Stimulated activated CD8-positive, alpha-beta memory T cell treated with anti-CD3 and anti-CD28 coated beads, Interleukin-12 subunit alpha, Interleukin-12 subunit beta, amount 100 ng/mL, for 24 hours (primary cell): ENCODE measurements around the gene NFKB1.
"Not testable (repeated sequence)": the region's sequence is repeated elsewhere in the genome, so short reads cannot be mapped to it uniquely, and the experiment has no call there.

Experiments
- DNase-seq: peaks from one replicate; pipeline ENCODE4 v3.0.0-alpha.2; 2020; ENCODE audit errors: extremely low read depth

The NFKB1 gene

GRCh38 chr4:102500696-102501446 lies at the start of gene NFKB1:
Gene NFKB1 (plus strand): TSS chr4:102501359. CDS start chr4:102525519, 24,160 bp downstream.
- DNase-seq = peak; percentile 63

- DNase-seq = no peak
Measured at GRCh38 chr4:102452854-102453253, 48.3 kb upstream of the NFKB1 start.

GRCh38 chr4:102453827-102454226 lies 47.3 kb upstream of the NFKB1 start:
- DNase-seq = no peak

- no peak for DNase-seq
Measured at GRCh38 chr4:102454268-102454667, 46.9 kb upstream of the NFKB1 start.

- DNase-seq = no peak
Measured at GRCh38 chr4:102454981-102455685, 46.0 kb upstream of the NFKB1 start.

GRCh38 chr4:102455750-102456149 lies 45.4 kb upstream of the NFKB1 start:
- no peak for DNase-seq

- DNase-seq = no peak
Measured at GRCh38 chr4:102466298-102466697, 34.9 kb upstream of the NFKB1 start.

GRCh38 chr4:102469806-102470205 lies 31.4 kb upstream of the NFKB1 start:
- no peak for DNase-seq

GRCh38 chr4:102472441-102473013 lies 28.6 kb upstream of the NFKB1 start:
- no peak for DNase-seq

- DNase-seq = no peak
Measured at GRCh38 chr4:102473476-102473875, 27.7 kb upstream of the NFKB1 start.

- DNase-seq = no peak
Measured at GRCh38 chr4:102474736-102475504, 26.2 kb upstream of the NFKB1 start.

- no peak for DNase-seq
Measured at GRCh38 chr4:102477657-102478056, 23.5 kb upstream of the NFKB1 start.

- DNase-seq = no peak
Measured at GRCh38 chr4:102478186-102478585, 23.0 kb upstream of the NFKB1 start.

GRCh38 chr4:102479832-102480231 lies 21.3 kb upstream of the NFKB1 start:
- DNase-seq = not testable (repeated sequence)

- no peak for DNase-seq
Measured at GRCh38 chr4:102483120-102483519, 18.0 kb upstream of the NFKB1 start.

- not testable (repeated sequence) for DNase-seq
Measured at GRCh38 chr4:102483990-102484692, 17.0 kb upstream of the NFKB1 start.

GRCh38 chr4:102492531-102493241 lies 8.5 kb upstream of the NFKB1 start:
- DNase-seq = no peak

GRCh38 chr4:102493257-102493656 lies 7.9 kb upstream of the NFKB1 start:
- no peak for DNase-seq

- DNase-seq = no peak
Measured at GRCh38 chr4:102493794-102494193, 7.4 kb upstream of the NFKB1 start.

GRCh38 chr4:102494603-102495002 lies 6.6 kb upstream of the NFKB1 start:
- DNase-seq = no peak

GRCh38 chr4:102497986-102498385 lies 3.2 kb upstream of the NFKB1 start:
- no peak for DNase-seq
